Panc1 (cell line): ENCODE measurements around the gene TARM1. TPM values are rescaled to one million over a fixed set of nuclear protein-coding genes. Genes with fewer than 3 reads are reported as not detected.

Experiments
- ATAC-seq: fragments of 200-7000 bp; cut with Tn5 transposase; 2 replicates; pipeline ENCODE4 v1.9.1; 2020; ENCODE audit warnings: mild to moderate bottlenecking, moderate library complexity
- BruUV-seq: library from RNA; stranded (reverse); fragments of 400-500 nt; replicated peaks from 2 replicates; lab custom pipeline; 2021; lab: Mats Ljungman, UMichigan
- CTCF ChIA-PET: fragments of 300-600 bp; sonication (Branson Sonifier 250); formaldehyde crosslinking; loops from one replicate; lab custom pipeline; 2022; ENCODE audit warnings: antibody characterized with exemption; lab: Charles Lee
- POLR2A ChIA-PET: fragments of 300-600 bp; sonication (Branson Sonifier 250); formaldehyde crosslinking; loops from one replicate; lab custom pipeline; 2022; ENCODE audit warnings: antibody characterized with exemption; lab: Charles Lee
- DNase-seq: peaks from one replicate; pipeline ENCODE4 v3.0.0-alpha.2; 2010; ENCODE audit warnings: low read depth, low spot score
- H3K27ac ChIP-seq: 2 replicates; pipeline ENCODE4 v1.5.1; 2011; ENCODE audit warnings: mild to moderate bottlenecking, low read length, inconsistent platforms
- H3K27me3 ChIP-seq: fragments of 200-500 bp; sonication (Bioruptor generic); 2 replicates; pipeline ENCODE4 v1.6.0; 2014; ENCODE audit warnings: low read length, inconsistent platforms; ENCODE audit not compliant: control insufficient read depth, insufficient read depth
- H3K36me3 ChIP-seq: fragments of 200-500 bp; sonication (Bioruptor generic); 2 replicates; pipeline ENCODE4 v1.5.1; 2014; ENCODE audit warnings: inconsistent platforms, mild to moderate bottlenecking, low read length, moderate library complexity; ENCODE audit not compliant: control insufficient read depth, insufficient read depth
- H3K4me1 ChIP-seq: 2 replicates; pipeline ENCODE4 v1.5.1; 2011; ENCODE audit warnings: inconsistent platforms, mild to moderate bottlenecking, low read length, moderate library complexity; ENCODE audit not compliant: control insufficient read depth, insufficient read depth
- H3K4me3 ChIP-seq, 2 experiments: 2 replicates each; pipeline ENCODE4 v1.5.1; 2011 to 2012; ENCODE audit warnings: low read depth in 2 of 2, low read length in 2 of 2, mild to moderate bottlenecking in 2 of 2, inconsistent platforms in 1 of 2, moderate library complexity in 1 of 2
- H3K9me3 ChIP-seq: fragments of 200-500 bp; sonication (Bioruptor generic); 2 replicates; pipeline ENCODE4 v1.5.1; 2014; ENCODE audit warnings: low read depth, mild to moderate bottlenecking, inconsistent platforms, low read length, moderate library complexity; ENCODE audit not compliant: control insufficient read depth, insufficient read depth
- CTCF ChIP-seq: fragments of 450-650 bp; IDR thresholded peaks from 2 replicates; pipeline ENCODE4 v1.5.1; 2017; ENCODE audit warnings: mild to moderate bottlenecking
- POLR2AphosphoS5 ChIP-seq: IDR thresholded peaks from 2 replicates; pipeline ENCODE4 v1.6.1; 2012; ENCODE audit warnings: mild to moderate bottlenecking, low read depth, low read length, moderate library complexity
- REST ChIP-seq, 2 experiments: IDR thresholded peaks; 2 replicates each; pipeline ENCODE4 v1.6.1; 2011 to 2012; ENCODE audit warnings: low read depth in 2 of 2, control low read depth in 1 of 2, low read length in 1 of 2, mild to moderate bottlenecking in 1 of 2, moderate library complexity in 1 of 2; ENCODE audit not compliant: insufficient read depth in 1 of 2
- SIN3A ChIP-seq: IDR thresholded peaks from 2 replicates; pipeline ENCODE4 v1.6.1; 2012; ENCODE audit warnings: low read depth, mild to moderate bottlenecking, low read length, moderate library complexity, borderline replicate concordance; ENCODE audit not compliant: insufficient read depth
- TCF7L2 ChIP-seq: IDR thresholded peaks from 2 replicates; pipeline ENCODE4 v1.6.1; 2011; ENCODE audit warnings: mild to moderate bottlenecking, low read depth, low read length, inconsistent platforms
- in situ Hi-C: cut with HindIII; loops from 2 replicates; pipeline ENCODE4 v1.10.0; 2016; ENCODE audit warnings: low sequenced_read_pairs, low pct_unique_long_range_greater_than_20kb
- intact Hi-C: fragments of 100-400 bp; cut with micrococcal nuclease; formaldehyde crosslinking; loops from one replicate; pipeline ENCODE4 v1.10.0; 2022; ENCODE audit not compliant: unreplicated experiment
- total RNA-seq: library from RNA; stranded (reverse); gene quantifications from one replicate; pipeline ENCODE4 v1.2.1, GENCODE V29; 2021; ENCODE audit not compliant: unreplicated experiment

TARM1 gene
- total RNA-seq, 1 experiment from 2014 or later = not detected

- ChIA-PET POLR2A (interaction anchor here (0.5 to 0.7 kb wide), 3 partner anchors 48 to 236 kb away, joined by 3 to 7 read pairs (median 3); no protein-coding TSS in a partner anchor), CTCF (interaction anchor here (0.5 to 1.1 kb wide), 4 partner anchors 13 to 436 kb away, joined by 4 to 7 read pairs (median 4); partner anchors contain the start of gene TARM1)
- BruUV-seq = no TSS peak
- no peak for DNase-seq
- Histone ChIP-seq H3K27me3 (no peaks in the 10 kb centered on the region), H3K27ac (peak overlapping the region; percentile 89), H3K9me3 (peaks cover 4% of the 10 kb centered on the region; the same call in 1 of the 2 replicates), H3K4me3 (peak overlapping the region; percentile 45 to 74), H3K4me1 (peaks cover 14% of the 10 kb centered on the region), H3K36me3 (no peaks in the 10 kb centered on the region)
- in situ Hi-C loops = no loop called here
- intact Hi-C loops = loop anchor here (5.0 kb wide), 1 partner anchor 63 kb away; no protein-coding TSS in a partner anchor
- peak; percentile 3; the same call in 1 of the 2 replicates for ATAC-seq
- no peak for TF ChIP-seq REST (IDR thresholded peaks at IDR 0.05; ENCODE audit: insufficient read depth in 1 of 2, low read depth in 2 of 2, low read length in 1 of 2)
- TF ChIP-seq CTCF = no peak
Measured at GRCh38 chr19:54095136-54095858, 14.1 kb upstream of the TARM1 start.

DNA sequence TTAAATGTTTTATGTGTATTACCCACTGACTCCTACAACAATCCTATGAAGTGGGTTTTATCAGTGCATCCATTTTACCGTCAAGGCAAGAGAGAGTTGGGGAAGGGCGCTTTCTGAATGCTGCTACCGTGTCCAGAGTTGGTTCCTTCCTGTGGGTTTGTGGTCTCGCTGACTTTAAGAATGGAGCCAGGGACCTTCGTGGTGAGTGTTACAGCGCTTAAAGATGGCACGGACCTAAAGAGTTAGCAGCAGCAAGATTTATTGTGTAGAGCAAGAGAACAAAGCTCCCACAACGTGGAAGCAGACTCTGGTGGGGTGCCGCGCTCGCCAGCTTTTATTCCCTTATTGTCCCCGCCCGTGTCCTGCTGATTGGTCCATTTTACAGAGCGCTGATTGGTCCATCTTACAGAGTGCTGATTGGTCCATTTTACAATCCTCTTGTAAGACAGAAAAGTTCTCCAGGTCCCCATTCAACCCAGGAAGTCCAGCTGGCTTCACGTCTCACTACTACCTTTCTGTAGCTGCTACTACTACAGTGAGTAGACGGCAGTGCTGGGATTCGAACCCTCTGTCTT is 13.3 kb upstream of the TARM1 start:
- CTCF ChIA-PET = interaction anchor here (0.7 kb wide), 1 partner anchor 435 kb away, joined by 5 read pairs; no protein-coding TSS in a partner anchor
- POLR2A ChIA-PET = no interaction called here

More for the DNA sequence above, 13.3 kb upstream of the TARM1 start:
- BruUV-seq = no TSS peak
- peaks cover 12% of the 10 kb centered on the region for H3K4me1 ChIP-seq
- DNase-seq = no peak
- no peaks in the 10 kb centered on the region for H3K27me3 ChIP-seq
- H3K4me3 ChIP-seq = no peak overlapping the region
- in situ Hi-C loops (no loop called here), intact Hi-C loops (no loop called here)
- no peaks in the 10 kb centered on the region for H3K36me3 ChIP-seq
- TF ChIP-seq REST (IDR thresholded peaks at IDR 0.05; ENCODE audit: insufficient read depth in 1 of 2, low read depth in 2 of 2, low read length in 1 of 2) (no peak), TCF7L2 (no peak), CTCF (no peak), POLR2AphosphoS5 (no peak), SIN3A (no peak)
- H3K27ac ChIP-seq = peak overlapping the region; percentile 89; the same call in 1 of the 2 replicates
- ATAC-seq = no peak
- peaks cover 4% of the 10 kb centered on the region; the same call in 1 of the 2 replicates for H3K9me3 ChIP-seq
